SH-SY5Y (cell line): ENCODE results near the gene TRANK1.

ENCODE experiments used
- GATA2 ChIP-seq: IDR thresholded peaks from 2 replicates; pipeline ENCODE4 v1.6.1; 2011; ENCODE audit warnings: mild to moderate bottlenecking, low read depth, low read length
- GATA3 ChIP-seq: IDR thresholded peaks from 2 replicates; pipeline ENCODE4 v1.6.1; 2011; ENCODE audit warnings: low read depth, mild to moderate bottlenecking, low read length, moderate library complexity

GRCh38 chr3:36796161-36796560 lies 148.7 kb downstream of the TRANK1 start:
- TF ChIP-seq GATA3 = no peak
- no peak for TF ChIP-seq GATA2
